KMS-11 (cell line): ENCODE data around the gene ARHGEF7.

Experiments
- H2AFZ ChIP-seq: fragments of 200-600 bp; sonication (generic); 2 replicates; pipeline ENCODE4 v1.6.1; 2016; ENCODE audit warnings: antibody characterized with exemption, mixed run types, low read depth
- H3K27ac ChIP-seq: fragments of 200-600 bp; sonication (generic); 2 replicates; pipeline ENCODE4 v1.6.1; 2016; ENCODE audit warnings: mild to moderate bottlenecking, mixed run types
- H3K27me3 ChIP-seq: fragments of 200-600 bp; sonication (generic); 2 replicates; pipeline ENCODE4 v1.6.1; 2017; ENCODE audit warnings: mild to moderate bottlenecking, low read depth, mixed run types, moderate library complexity; ENCODE audit not compliant: insufficient read depth
- H3K36me3 ChIP-seq: fragments of 200-600 bp; sonication (generic); 2 replicates; pipeline ENCODE4 v1.6.1; 2017; ENCODE audit warnings: mild to moderate bottlenecking, mixed run types; ENCODE audit not compliant: insufficient read depth
- H3K4me1 ChIP-seq: fragments of 200-600 bp; sonication (generic); 2 replicates; pipeline ENCODE4 v1.6.1; 2016; ENCODE audit warnings: mild to moderate bottlenecking, low read depth, mixed run types; ENCODE audit not compliant: poor library complexity, severe bottlenecking
- H3K4me2 ChIP-seq: fragments of 200-600 bp; sonication (generic); 2 replicates; pipeline ENCODE4 v1.7.0; 2016; ENCODE audit warnings: mild to moderate bottlenecking, mixed run types
- H3K4me3 ChIP-seq: fragments of 200-600 bp; sonication (generic); IDR thresholded peaks from 2 replicates; pipeline ENCODE4 v1.6.1; 2017; ENCODE audit warnings: low read depth, low read length, mixed read lengths; ENCODE audit not compliant: insufficient read depth
- H3K79me2 ChIP-seq: fragments of 200-600 bp; sonication (generic); 2 replicates; pipeline ENCODE4 v1.6.1; 2016; ENCODE audit warnings: low read depth, mixed run types; ENCODE audit not compliant: insufficient read depth
- H3K9ac ChIP-seq: fragments of 200-600 bp; sonication (generic); 2 replicates; pipeline ENCODE4 v1.6.1; 2016; ENCODE audit warnings: mild to moderate bottlenecking, mixed run types
- H4K20me1 ChIP-seq: fragments of 200-600 bp; sonication (generic); 2 replicates; pipeline ENCODE4 v1.6.1; 2016; ENCODE audit warnings: mild to moderate bottlenecking, mixed run types; ENCODE audit not compliant: insufficient read depth
- CTCF ChIP-seq: fragments of 200-600 bp; sonication (generic); conservative IDR thresholded peaks from 2 replicates; pipeline ENCODE4 v1.6.1; 2017; ENCODE audit warnings: low read depth, mild to moderate bottlenecking, antibody characterized with exemption, low read length, moderate library complexity, mixed read lengths

Gene ARHGEF7

GRCh38 chr13:111336666-111337065 lies 221.6 kb downstream of the ARHGEF7 start:
- Histone ChIP-seq H3K4me3 (no peak overlapping the region), H2AFZ (no peak overlapping the region), H3K36me3 (no peaks in the 10 kb centered on the region), H3K27ac (no peak overlapping the region), H3K4me2 (no peak overlapping the region), H3K9ac (no peak overlapping the region), H3K27me3 (no peaks in the 10 kb centered on the region), H4K20me1 (no peaks in the 10 kb centered on the region), H3K4me1 (no peaks in the 10 kb centered on the region), H3K79me2 (no peaks in the 10 kb centered on the region)
- no peak for TF ChIP-seq CTCF

- H3K4me2 ChIP-seq, result no peak overlapping the region
- no peak overlapping the region for H3K27ac ChIP-seq
- no peaks in the 10 kb centered on the region for H4K20me1 ChIP-seq
- no peaks in the 10 kb centered on the region for H3K4me1 ChIP-seq
- no peaks in the 10 kb centered on the region for H3K79me2 ChIP-seq
- no peak for TF ChIP-seq CTCF
- no peaks in the 10 kb centered on the region for H3K36me3 ChIP-seq
- H3K9ac ChIP-seq, result no peak overlapping the region
- no peak overlapping the region for H3K4me3 ChIP-seq
- no peaks in the 10 kb centered on the region for H3K27me3 ChIP-seq
- H2AFZ ChIP-seq, result no peak overlapping the region
These were observed 222.1 kb downstream of the ARHGEF7 start for GRCh38 chr13:111337206-111337605.

GRCh38 chr13:111337741-111338140 lies 222.6 kb downstream of the ARHGEF7 start:
- H2AFZ ChIP-seq, result no peak overlapping the region

GRCh38 chr13:111338841-111339240 lies 223.7 kb downstream of the ARHGEF7 start:
- TF ChIP-seq CTCF, result no peak
- Histone ChIP-seq H3K4me1 (no peaks in the 10 kb centered on the region), H3K4me2 (no peak overlapping the region)

More at GRCh38 chr13:111337741-111338140, 222.6 kb downstream of the ARHGEF7 start:
- no peaks in the 10 kb centered on the region for H3K79me2 ChIP-seq
- H3K27me3 ChIP-seq, result no peaks in the 10 kb centered on the region
- TF ChIP-seq CTCF, result no peak
- H3K4me2 ChIP-seq, result no peak overlapping the region
- no peak overlapping the region for H3K9ac ChIP-seq
- no peak overlapping the region for H3K27ac ChIP-seq
- no peak overlapping the region for H3K4me3 ChIP-seq
- no peaks in the 10 kb centered on the region for H3K4me1 ChIP-seq
- no peaks in the 10 kb centered on the region for H3K36me3 ChIP-seq
- no peaks in the 10 kb centered on the region for H4K20me1 ChIP-seq

More at GRCh38 chr13:111338841-111339240, 223.7 kb downstream of the ARHGEF7 start:
- Histone ChIP-seq H3K9ac (no peak overlapping the region), H2AFZ (no peak overlapping the region), H4K20me1 (no peaks in the 10 kb centered on the region), H3K4me3 (no peak overlapping the region), H3K27me3 (no peaks in the 10 kb centered on the region), H3K36me3 (no peaks in the 10 kb centered on the region), H3K27ac (no peak overlapping the region), H3K79me2 (no peaks in the 10 kb centered on the region)
